Frontal cortex (tissue), 4 donors: ENCODE data around the gene CDIPT. TPM values are rescaled to one million over a fixed set of nuclear protein-coding genes. Genes with fewer than 3 reads are reported as not detected.
"Not testable (repeated sequence)": the region's sequence is repeated elsewhere in the genome, so short reads cannot be mapped to it uniquely, and the experiment has no call there.

Experiments
- DNase-seq, 2 donors: peaks; one replicate each; pipeline ENCODE4 v3.0.0; 2012; ENCODE audit warnings: low spot score in 2 of 2
- FAIRE-seq: peaks from 2 replicates; lab custom pipeline; 2012; peaks lifted over from hg19 to GRCh38; lab: Jason Lieb, UNC
- total RNA-seq: library from RNA; depleted of rRNA; stranded (reverse); fragments of >200 nt; gene quantifications from one replicate; pipeline ENCODE4 v1.2.3, GENCODE V29; 2014
- donor health status: control.
- donor health status: control.
- donor health status: control.

Gene CDIPT, protein sequence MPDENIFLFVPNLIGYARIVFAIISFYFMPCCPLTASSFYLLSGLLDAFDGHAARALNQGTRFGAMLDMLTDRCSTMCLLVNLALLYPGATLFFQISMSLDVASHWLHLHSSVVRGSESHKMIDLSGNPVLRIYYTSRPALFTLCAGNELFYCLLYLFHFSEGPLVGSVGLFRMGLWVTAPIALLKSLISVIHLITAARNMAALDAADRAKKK
- 53.4 TPM for total RNA-seq

DNA sequence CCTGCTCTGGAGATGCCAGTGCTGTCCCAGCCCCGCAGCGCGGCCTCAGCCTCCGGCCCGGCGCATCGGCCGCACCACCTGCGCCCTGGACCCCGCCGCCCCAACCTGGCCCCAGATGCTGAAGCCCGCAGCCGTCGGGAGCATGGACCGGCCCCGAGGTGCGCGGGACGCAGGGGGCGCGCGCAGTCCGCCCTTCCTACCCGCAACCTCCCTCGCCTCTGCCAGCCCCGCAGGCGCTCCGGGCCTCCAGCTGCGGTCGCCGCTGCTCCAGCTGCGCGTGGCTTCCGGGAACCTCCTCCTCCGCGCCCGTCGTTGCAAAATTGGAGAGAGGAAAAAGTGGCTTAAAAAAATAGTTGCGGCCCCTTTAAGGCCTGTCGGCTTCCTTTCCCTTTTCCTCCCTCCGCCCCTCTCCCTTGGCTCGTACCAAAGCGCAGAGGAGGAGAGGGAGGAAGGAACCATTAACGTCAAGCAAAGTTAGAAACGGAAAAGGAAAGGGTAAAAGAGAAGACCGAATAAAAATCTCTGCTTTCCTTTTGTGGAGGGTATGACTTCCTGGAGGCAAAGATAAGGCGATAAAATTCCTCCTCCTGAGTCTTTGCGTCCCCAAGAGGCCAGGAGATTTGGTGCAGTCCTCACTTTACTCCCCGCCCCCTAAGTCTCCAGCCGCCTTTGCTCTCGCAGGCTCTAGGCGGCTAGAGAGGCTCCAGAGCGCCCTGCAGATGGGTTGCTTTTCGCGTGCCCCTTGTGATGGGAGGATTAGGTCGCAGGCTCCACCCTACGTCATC is at the start of gene CDIPT:
Gene CDIPT, minus strand, starts transcription at position 343 of the 785 bp plus-strand sequence. CDS start 369 bp downstream, outside the sequence.
- peak; percentile 89 to 91 for DNase-seq
- FAIRE-seq, result no peak

DNA sequence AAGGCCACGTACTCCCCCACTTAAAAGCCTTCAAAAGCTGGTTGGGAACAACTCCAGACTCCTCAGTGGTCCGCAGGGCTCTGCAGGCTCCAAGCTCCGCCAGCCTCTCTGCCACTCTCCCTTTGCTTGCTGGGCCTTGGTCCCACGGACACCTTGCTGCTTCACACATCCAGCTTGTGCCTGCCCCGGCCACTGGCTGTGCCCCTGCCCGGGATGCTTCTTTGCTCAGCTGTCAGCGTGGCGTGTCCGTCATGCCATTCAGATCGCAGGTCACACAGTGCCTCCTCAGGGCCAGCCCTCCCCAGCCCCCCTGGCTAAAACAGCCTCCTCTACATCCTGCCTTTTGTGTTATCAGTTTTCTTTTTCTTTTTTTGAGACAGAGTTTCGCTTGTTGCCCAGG is 49.1 kb upstream of the CDIPT start:
- no peak for FAIRE-seq

DNA sequence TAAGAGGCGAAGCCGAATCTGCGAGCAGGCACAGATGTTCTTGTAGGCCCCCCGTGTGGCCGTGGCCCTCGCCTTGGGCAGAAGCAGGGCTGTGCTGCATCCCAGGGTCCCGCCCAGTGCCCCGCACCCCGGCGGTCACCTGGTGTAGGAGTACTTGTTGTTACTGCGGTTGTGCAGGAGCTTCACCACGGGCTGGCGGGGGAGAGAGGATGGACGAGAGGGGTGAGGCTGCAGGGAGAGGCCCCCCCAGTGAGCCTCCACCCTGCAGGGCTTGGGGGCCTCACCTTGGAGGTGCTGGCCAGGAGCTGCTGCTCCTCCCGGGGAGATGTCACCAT is 48.6 kb upstream of the CDIPT start:
- FAIRE-seq, result no peak
- no peak for DNase-seq

More for the DNA sequence above, 49.1 kb upstream of the CDIPT start:
- no peak for DNase-seq

DNA sequence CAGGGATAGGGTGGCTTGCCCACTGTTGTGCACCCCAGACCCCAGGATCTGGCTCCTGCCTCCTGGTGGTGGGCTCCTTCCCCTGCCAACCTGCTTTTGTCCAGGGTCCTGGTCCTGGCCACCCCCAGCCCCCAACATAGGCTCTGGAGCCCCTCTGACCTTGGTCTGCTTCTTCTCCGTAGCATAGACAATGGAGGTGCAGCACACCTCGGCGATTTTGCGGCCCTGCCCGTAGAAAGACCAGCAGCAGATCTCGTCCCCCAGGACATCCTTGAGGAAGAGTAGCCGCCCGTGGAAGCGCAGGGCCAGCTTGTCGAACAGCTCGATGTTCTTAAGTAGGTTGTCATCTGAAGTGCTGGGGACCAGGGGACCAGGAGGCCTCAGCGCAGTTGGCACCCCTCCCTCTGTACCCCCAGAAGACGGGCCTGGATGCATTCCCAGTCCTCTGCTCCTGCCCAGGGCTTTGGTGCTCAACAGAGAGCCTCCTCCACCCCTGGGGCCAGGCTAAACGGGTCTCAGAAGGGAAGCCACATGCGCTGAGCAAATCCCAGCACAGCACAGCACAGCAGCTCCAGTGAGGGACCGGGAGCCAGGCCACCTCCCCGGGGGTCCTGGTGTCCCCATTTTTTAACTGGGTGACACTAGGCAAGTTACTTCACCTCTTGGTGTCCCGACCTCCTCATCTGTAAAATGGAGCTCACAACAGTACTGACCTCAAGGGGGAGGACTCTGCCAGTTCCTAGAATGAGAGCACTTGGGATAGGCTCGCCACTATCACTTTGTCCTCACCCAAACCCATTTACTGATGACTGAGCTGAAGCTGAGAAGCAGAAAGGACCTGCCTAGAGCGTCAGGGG is 48.0 kb upstream of the CDIPT start:
- FAIRE-seq (no peak), DNase-seq (no peak)

DNA sequence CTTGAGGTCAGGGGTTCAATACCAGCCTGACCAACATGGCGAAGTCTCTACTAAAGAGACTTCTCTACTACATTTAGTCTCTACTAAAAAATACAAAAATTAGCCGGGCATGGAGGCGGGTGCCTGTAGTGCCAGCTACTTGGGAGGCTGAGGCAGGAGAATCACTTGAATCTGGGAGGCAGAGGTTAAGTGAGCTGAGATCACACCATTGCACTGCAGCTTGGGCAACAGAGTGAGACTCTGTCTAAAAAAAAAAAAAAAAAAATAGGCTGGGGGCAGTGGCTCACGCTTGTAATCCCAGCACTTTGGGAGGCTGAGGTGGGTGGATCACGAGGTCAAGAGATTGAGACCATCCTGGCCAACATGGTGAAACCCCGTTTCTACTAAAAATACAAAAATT is 46.8 kb upstream of the CDIPT start:
- FAIRE-seq, DNase-seq: not testable (repeated sequence)

DNA sequence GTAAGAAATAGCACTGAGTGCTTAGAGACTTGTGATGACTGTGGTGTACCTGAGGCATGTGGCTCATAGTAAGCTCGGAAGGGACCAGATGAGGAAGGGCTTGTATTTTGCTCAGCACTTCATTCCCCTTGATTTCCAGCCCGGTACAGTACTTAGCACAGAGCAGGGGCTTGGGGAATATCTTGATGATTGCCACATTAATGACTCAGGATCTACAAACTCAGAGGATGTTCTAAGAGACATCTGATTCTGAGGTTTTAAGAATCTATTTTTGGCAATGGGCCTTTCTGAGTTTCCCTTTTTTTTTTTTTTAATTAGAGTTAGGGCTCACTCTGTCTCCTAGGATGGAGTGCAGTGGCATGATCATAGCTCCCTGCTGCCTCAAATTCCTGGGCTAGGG is 46.4 kb upstream of the CDIPT start:
- FAIRE-seq (no peak), DNase-seq (no peak)

DNA sequence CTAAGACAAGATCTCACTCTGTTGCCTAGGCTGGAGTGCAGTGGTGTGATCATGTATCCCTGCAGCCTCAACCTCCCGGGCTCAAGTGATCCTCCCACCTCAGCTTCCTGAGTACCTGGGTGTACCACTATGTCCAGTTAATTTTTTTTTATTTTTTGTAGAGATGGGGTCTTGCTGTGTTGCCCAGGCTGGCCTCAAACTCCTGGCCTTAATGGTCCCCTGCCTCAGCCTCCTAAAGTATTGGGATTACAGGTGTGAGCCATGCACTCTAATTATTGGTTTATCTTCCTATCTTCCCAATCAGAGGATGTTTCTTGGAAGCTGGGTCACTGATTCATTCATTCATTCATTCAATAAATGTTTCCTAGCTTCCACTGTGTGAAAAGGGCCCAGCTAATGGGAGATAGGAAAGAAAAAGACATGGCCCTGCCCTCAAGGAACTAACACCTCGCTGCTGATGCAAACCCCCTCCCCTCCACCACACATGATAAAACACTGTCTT is 45.7 kb upstream of the CDIPT start:
- no peak for FAIRE-seq

DNA sequence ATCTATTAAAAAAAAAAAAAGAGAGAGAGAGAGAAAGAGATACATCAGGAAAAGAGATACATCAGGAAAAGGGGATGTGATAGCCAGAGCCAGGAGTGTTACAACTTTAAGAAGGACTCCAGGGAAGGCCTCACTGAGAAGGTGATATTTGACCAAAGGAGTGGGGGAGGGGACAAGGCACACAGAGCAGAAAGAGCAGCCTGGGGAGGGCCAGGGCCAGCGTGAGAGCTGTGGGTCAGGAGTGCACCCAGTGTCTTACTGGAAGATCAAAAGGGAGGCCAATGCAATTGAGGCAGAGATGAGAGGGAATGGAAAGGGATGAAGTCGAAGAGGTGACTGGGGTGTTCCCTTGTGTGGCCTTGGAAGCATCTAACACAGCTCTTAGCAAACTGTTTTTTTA is 44.9 kb upstream of the CDIPT start:
- DNase-seq, result no peak
- FAIRE-seq, result no peak

More for the DNA sequence above, 45.7 kb upstream of the CDIPT start:
- no peak for DNase-seq

DNA sequence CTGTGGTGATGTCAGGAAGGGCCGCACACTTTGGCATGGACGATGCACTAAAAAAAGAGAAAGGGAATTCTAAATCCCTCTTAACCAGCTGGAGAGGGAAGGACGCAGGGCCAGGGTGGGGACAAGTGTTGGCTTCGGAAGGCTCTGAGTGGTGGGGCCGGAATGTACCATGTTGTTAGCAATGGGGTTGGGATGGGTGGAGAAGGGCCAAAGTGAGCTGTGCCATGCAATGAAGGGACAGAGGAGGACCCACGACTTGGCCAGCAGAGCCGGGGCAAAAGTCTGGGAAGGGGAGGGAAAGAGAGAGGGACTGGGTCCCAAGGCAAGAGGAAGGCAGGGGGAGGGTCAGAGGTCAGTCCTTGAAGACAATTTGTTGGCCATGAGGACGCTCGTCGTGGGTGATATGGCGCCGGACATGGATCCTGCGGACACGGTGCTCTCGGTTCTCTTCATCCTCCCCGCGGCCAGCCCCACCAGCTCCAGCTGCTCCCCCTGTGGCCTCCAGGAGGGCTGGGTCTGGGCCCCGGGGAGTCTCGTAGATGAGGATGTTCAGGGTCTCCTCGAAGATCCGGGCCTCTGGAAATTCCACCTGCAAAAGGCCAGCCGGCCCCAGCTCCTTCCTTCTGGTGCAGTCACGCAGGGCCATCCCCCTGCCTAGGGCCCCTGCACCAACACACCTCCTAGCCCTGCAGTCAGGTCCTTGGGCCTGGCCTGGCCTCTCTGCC is 43.7 kb upstream of the CDIPT start:
- FAIRE-seq (no peak), DNase-seq (no peak)

DNA sequence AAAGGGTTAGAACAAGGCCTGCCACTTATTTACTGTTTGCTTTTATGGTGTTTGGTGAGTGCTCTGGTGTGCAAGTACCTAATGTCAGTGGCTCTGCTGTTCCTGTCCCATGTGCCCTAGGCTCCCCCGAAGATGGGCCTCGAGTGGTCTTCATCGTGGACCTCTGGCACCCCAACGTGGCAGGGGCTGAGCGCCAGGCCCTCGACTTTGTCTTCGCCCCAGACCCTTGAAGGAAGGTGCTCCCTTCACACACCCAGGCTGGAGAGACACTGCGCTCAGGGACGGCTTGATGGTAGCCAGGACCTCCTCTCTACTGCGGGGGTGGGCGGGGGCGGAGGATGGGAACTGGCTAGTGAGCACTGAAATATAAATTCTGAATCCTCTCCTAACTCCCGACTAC is 42.6 kb upstream of the CDIPT start:
- FAIRE-seq (no peak), DNase-seq (no peak)

DNA sequence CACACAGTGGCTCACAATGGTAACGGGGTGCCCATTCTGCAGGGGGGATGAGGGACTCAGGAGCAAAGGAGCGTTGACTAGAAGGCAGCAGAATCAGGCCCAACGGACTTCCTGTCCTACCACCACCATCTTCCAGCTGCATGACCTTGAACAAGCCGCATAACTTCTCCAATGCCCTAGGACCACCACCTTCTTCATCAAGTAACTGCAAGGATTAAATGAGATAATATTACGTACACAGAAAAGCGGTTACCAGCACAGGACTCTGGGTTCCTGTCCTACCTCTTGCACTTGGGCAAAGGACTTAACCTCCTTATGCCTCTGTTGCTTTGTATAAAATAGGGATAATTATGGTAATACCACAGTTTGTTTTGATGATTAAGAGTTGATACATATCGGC is 41.9 kb upstream of the CDIPT start:
- FAIRE-seq (no peak), DNase-seq (no peak)

DNA sequence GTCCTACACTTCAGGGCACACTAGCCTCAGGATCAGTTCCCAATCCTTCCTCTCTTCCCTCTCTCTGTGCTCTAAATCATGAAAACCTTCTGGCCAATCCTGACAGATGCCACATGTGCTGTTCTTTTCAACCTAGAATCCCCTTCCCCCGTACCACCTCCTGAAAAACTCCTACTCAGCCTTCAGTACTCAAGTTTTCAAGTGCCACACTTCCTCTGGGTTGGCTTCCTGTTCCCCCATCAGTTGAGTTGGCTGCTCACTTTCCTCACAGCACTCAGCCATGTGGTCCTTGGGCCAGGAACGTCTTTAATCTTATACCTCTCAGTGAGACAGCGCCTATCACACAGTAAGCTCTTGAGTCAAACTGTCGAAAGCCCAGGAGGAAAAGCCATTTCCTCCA is 40.6 kb upstream of the CDIPT start:
- FAIRE-seq (no peak), DNase-seq (no peak)

DNA sequence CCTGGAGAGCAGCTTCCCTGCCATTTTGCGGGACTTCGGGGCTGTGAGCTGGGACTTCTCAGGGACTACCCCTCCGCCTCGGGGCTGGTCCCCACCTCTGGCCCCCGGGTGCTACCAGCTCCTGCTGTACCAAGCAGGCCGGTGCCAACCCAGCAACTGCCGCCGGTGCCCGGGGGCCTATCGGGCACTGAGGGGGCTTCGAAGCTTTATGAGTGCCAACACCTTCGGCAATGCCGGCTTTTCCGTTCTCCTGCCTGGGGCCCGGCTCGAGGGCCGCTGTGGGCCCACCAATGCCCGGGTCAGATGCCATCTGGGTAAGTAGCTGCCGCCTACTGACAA is 38.5 kb upstream of the CDIPT start:
- FAIRE-seq, result no peak

DNA sequence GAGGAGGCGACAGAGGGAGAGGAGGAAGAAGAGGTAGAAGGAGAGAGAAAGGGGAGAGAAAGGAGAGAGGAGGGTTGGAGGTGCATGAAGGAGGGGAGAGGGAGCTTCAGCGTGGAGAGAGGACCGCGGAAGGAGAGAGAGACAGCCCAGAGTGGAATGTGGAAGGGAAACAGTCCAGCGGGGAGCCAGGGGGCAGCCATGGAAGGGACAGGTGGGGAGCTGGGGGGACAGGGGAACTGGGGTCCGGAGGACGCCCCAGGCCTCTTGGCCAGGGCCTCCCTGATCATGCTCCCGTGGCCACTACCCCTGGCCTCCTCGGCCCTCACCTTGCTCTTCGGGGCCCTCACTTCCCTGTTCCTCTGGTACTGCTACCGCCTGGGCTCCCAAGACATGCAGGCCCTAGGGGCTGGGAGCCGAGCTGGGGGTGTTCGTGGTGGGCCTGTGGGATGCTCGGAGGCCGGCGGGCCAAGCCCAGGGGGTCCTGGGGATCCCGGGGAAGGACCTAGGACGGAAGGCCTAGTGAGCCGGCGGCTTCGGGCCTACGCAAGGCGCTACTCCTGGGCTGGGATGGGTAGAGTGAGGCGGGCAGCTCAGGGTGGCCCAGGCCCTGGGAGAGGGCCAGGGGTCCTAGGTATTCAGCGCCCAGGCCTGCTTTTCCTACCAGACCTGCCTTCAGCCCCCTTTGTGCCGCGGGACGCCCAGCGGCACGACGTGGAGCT is 38.0 kb upstream of the CDIPT start:
- DNase-seq (no peak), FAIRE-seq (no peak)

More for the DNA sequence above, 38.5 kb upstream of the CDIPT start:
- DNase-seq, result no peak

DNA sequence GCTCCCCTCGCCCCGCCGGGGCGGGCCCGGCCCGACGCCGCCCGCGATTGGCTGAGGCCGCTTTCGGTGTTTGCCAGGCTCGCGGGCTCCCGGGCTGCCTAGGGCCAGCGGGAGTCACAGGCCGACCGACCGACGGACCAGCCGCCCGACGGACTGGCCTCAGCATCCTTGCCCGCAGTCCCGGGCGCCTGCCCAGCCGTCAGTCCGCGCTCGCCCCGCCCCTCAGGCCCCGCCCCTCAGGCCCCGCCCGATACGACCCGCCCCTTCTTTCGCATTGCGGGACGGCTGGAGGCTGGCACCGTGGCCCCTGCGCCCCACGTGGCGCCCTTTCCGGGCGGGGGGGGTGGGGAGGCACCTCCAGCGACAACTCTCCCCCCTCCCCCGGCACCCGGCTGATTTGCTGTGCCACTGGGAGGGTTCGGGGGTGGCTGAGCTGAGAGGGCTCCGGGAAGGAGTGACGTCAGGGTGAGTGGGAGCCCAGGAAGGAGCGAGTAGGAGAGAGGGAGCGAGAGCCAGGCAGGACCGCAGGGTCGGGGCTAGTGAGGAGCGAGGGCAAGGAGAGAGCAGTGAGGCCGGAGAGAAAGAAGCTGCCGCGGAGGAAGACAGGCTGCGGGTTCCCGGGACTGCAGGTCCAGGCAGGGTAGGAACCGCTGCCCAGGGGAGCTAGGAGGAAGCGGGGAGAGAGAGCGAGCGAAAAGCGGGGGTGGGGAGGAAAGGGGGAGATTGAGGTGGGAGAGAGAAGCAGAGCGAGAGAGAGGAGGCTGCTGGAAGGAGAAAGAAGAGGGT is 37.3 kb upstream of the CDIPT start, which contains the start of gene ASPHD1:
Gene ASPHD1, plus strand, starts transcription at position 387 of the 786 bp plus-strand sequence. CDS start 484 bp downstream, outside the sequence.
- no peak for FAIRE-seq

DNA sequence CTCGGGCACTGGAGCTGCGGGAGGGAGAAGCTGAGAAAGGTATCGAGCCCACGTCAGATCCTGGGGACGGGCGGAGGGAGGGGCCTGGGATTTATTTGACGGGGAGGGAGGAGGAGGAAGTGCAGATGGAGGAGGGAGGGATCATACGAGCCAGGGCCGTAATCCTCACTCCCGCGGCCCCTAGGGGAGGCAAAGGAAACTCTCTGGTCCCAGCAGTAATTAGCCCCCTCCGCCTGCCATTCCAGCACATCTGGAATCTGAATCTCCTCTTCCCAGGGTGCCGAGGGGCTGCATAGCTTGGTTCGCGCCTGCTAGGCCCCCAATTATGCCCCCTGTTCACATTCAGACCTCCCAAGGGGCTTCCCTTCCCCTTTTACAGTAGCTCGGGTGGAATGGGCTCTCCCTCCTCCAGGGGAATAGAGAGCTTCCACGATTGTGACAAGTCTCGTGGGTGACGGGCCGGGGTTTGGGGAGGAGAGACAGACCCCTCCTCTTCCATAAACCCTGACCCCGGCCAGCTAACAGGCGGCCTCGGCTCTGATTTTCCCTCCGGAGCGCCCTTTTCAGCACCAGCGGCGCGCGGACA is 36.6 kb upstream of the CDIPT start, which contains the start of gene SEZ6L2:
Gene SEZ6L2, minus strand, starts transcription at position 35 of the 586 bp plus-strand sequence. CDS start 531 bp downstream, outside the sequence.
- FAIRE-seq (no peak), DNase-seq (peak; percentile 76 to 80)

More for the DNA sequence above, 37.3 kb upstream of the CDIPT start, which contains the start of gene ASPHD1:
- peak; percentile 89 to 92 for DNase-seq

DNA sequence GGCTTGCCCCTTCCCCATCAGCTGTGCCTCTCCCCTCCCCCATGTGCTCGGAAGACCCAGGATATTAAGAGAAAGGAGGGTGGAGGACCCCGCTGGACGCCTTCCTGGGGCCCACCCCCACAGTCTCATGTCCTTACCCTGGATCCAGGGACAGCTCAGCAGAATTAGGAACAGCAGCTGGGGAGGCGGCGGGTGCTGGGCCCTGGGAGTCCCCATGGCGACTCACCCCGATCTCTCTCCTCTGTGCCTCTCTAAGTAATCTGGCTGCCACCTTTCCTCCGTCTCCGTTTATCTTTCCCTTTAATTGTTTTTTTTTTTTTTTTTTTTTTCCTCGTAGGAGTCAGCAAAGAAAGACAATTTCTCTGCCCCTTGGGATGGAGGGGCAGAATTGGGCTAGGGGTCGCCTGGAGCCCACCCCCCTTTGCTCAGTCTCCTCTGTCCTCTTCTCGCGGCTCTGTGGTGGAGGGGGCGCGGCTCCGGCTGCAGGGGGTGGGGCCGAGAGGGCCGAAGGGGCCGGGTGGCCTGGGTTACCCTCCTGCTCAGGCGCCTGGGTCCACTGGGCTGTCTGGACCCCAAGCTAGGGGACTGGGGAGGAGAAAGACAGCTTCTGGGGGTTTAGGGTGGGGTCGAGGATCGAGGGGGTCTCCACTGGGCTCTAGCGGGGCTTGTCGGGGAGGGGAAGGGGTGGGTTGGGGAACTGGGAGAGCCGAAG is 35.9 kb upstream of the CDIPT start:
- FAIRE-seq, result no peak
- no peak for DNase-seq
